ENCODE results near the gene TPBG. TPM values are rescaled to one million over a fixed set of nuclear protein-coding genes. Genes with fewer than 3 reads are reported as not detected.
"Not testable (repeated sequence)": the region's sequence is repeated elsewhere in the genome, so short reads cannot be mapped to it uniquely, and the experiment has no call there.

TPBG gene
- total and polyA plus RNA-seq, 12 donors: 1.4 to 3.5 (median 2.1) TPM

GRCh38 chr6:82381278-82381677 is 17.7 kb downstream of the TPBG start:
- intact Hi-C loops (cut with DNase I): no loop called here
- Histone ChIP-seq H3K4me3 (no peak overlapping the region), H3K9me3 (no peaks in the 10 kb centered on the region), H3K36me3 (no peaks in the 10 kb centered on the region), H3K4me1 (no peaks in the 10 kb centered on the region), H3K27ac (no peak overlapping the region), H3K27me3 (no peaks in the 10 kb centered on the region)
- WGBS, 2 donors: 87 to 89% methylated on average over 1 of the region's 1 CpG
- no peak for TF ChIP-seq CTCF (IDR thresholded peaks at IDR 0.05)
- DNase-seq: no peak
- no peak for ATAC-seq

GRCh38 chr6:82385102-82385501 is 21.5 kb downstream of the TPBG start:
- no peak for TF ChIP-seq CTCF (IDR thresholded peaks at IDR 0.05)
- DNase-seq: no peak
- H3K4me1 ChIP-seq: no peaks in the 10 kb centered on the region
- no peaks in the 10 kb centered on the region for H3K36me3 ChIP-seq
- H3K27ac ChIP-seq: no peak overlapping the region
- 24 to 31% methylated on average over 3 of the region's 3 CpGs for WGBS, 2 donors
- H3K9me3 ChIP-seq: no peaks in the 10 kb centered on the region
- H3K27me3 ChIP-seq: no peaks in the 10 kb centered on the region
- no peak overlapping the region for H3K4me3 ChIP-seq
- intact Hi-C loops (cut with DNase I): no loop called here
- no peak for ATAC-seq

- no peaks in the 10 kb centered on the region for H3K4me1 ChIP-seq
- no peak overlapping the region for H3K4me3 ChIP-seq
- no peak overlapping the region for H3K27ac ChIP-seq
- no peaks in the 10 kb centered on the region for H3K36me3 ChIP-seq
- H3K27me3 ChIP-seq: no peaks in the 10 kb centered on the region
- H3K9me3 ChIP-seq: no peaks in the 10 kb centered on the region
- DNase-seq: no peak
- WGBS, 2 donors: 44 to 61% methylated on average over 2 of the region's 2 CpGs
- intact Hi-C loops (cut with DNase I): no loop called here
- no peak for ATAC-seq
- no peak for TF ChIP-seq CTCF (IDR thresholded peaks at IDR 0.05)
Observed at GRCh38 chr6:82385546-82385945, 21.9 kb downstream of the TPBG start.

- Histone ChIP-seq H3K27ac (no peak overlapping the region), H3K4me3 (no peak overlapping the region), H3K9me3 (no peaks in the 10 kb centered on the region), H3K36me3 (no peaks in the 10 kb centered on the region), H3K27me3 (no peaks in the 10 kb centered on the region), H3K4me1 (no peaks in the 10 kb centered on the region)
- intact Hi-C loops (cut with DNase I): no loop called here
- DNase-seq (no peak), ATAC-seq (no peak)
- TF ChIP-seq CTCF (IDR thresholded peaks at IDR 0.05): no peak
- WGBS, 2 donors: 82 to 85% methylated on average over 2 of the region's 2 CpGs
Observed at GRCh38 chr6:82385961-82386360, 22.3 kb downstream of the TPBG start.

- not testable (repeated sequence) for DNase-seq, ATAC-seq
- WGBS, 2 donors: 88 to 91% methylated on average over 11 to 12 of the region's 15 CpGs
Observed at GRCh38 chr6:82394770-82395169, 31.2 kb downstream of the TPBG start.

More at GRCh38 chr6:82394770-82395169, 31.2 kb downstream of the TPBG start:
- H3K9me3 ChIP-seq; H3K27me3 ChIP-seq; H3K27ac ChIP-seq; H3K4me3 ChIP-seq; intact Hi-C loops (cut with DNase I); H3K4me1 ChIP-seq; H3K36me3 ChIP-seq: not testable (repeated sequence)
